ENCODE data around the gene TPM4.
"Not testable (repeated sequence)": the region's sequence is repeated elsewhere in the genome, so short reads cannot be mapped to it uniquely, and the experiment has no call there.

Gene TPM4

GRCh38 chr19:16074488-16075365 lies 1.6 kb upstream of the TPM4 start:
- no peak for DNase-seq

GRCh38 chr19:16075430-16076153 lies 703 bp upstream of the TPM4 start:
- DNase-seq, result no peak

GRCh38 chr19:16076958-16077611 lies 790 bp downstream of the TPM4 start:
- DNase-seq, result peak; percentile 55

- DNase-seq, result peak; percentile 60
Measured at GRCh38 chr19:16077984-16078758, 1.9 kb downstream of the TPM4 start.

GRCh38 chr19:16078759-16079707 lies 2.7 kb downstream of the TPM4 start:
- DNase-seq, result peak; percentile 99

- no peak for DNase-seq
Measured at GRCh38 chr19:16084067-16084685, 7.9 kb downstream of the TPM4 start.

- DNase-seq, result no peak
Measured at GRCh38 chr19:16085115-16085514, 8.8 kb downstream of the TPM4 start.

- not testable (repeated sequence) for DNase-seq
Measured at GRCh38 chr19:16087404-16087803, 11.1 kb downstream of the TPM4 start.

- no peak for DNase-seq
Measured at GRCh38 chr19:16087940-16088339, 11.6 kb downstream of the TPM4 start.

- no peak for DNase-seq
Measured at GRCh38 chr19:16088351-16089009, 12.2 kb downstream of the TPM4 start.

GRCh38 chr19:16089010-16089846 lies 12.9 kb downstream of the TPM4 start:
- DNase-seq, result no peak

GRCh38 chr19:16091546-16092475 lies 15.5 kb downstream of the TPM4 start:
- DNase-seq, result no peak

- DNase-seq, result peak; percentile 67
Measured at GRCh38 chr19:16094360-16095070, 18.2 kb downstream of the TPM4 start.

- DNase-seq, result no peak
Measured at GRCh38 chr19:16095071-16095571, 18.8 kb downstream of the TPM4 start.

GRCh38 chr19:16096280-16096855 lies 20.1 kb downstream of the TPM4 start:
- DNase-seq, result no peak

- DNase-seq, result no peak
Measured at GRCh38 chr19:16098416-16098768, 22.1 kb downstream of the TPM4 start.

GRCh38 chr19:16098821-16099220 lies 22.5 kb downstream of the TPM4 start:
- DNase-seq, result no peak

All from fibroblast of skin of right quadriceps (primary cell).